ENCODE data around the gene HEY2. TPM values are rescaled to one million over a fixed set of nuclear protein-coding genes. Genes with fewer than 3 reads are reported as not detected.

Gene HEY2
- total RNA-seq (2013; cell fraction: nucleolus; rRNA removed): 0.17 TPM in 1 of 2 replicates, not detected in the other
- 0.11 TPM in 1 of 2 replicates, not detected in the other for total RNA-seq (2014; rRNA removed)
- total RNA-seq (2014; rRNA removed; fragmentation: Illumina TruSeq; extraction: Trizol): 0.09 TPM in 1 of 2 replicates, not detected in the other
- 0.08 and 0.11 TPM in 2 replicates for total RNA-seq (2021)
- 0.22 TPM for polyA plus RNA-seq (2011; ENCODE audit: low read depth)
- not detected in 2 replicates for polyA plus RNA-seq (2011; rRNA removed)
- not detected in 2 replicates for polyA plus RNA-seq (2011; cell fraction: cytosol; rRNA removed)
- 0.04 TPM in 1 of 2 replicates, not detected in the other for polyA plus RNA-seq (2011; cell fraction: nucleus; rRNA removed)
- 0.24 TPM in 2 replicates for polyA plus RNA-seq (2012)
- polyA plus RNA-seq (2014; fragmentation: Illumina TruSeq; extraction: Trizol): 0.01 TPM in 1 of 2 replicates, not detected in the other
- not detected for polyA plus RNA-seq (2014; fragmentation: Nextera tagmentation; extraction: Ambion mirVana)
- 0.08 and 0.09 TPM in 2 replicates for polyA plus RNA-seq (2014; rRNA removed)
- under 1 TPM; 0.14 to 0.32 TPM for polyA plus RNA-seq (2016; fragmentation: Nextera tagmentation; extraction: Ambion mirVana)
- polyA minus RNA-seq (2011; rRNA and poly(A)+ RNA removed): not detected in 2 replicates
- not detected in 2 replicates for polyA minus RNA-seq (2011; cell fraction: cytosol; rRNA and poly(A)+ RNA removed)
- not detected in 2 replicates for polyA minus RNA-seq (2011; cell fraction: nucleus; rRNA and poly(A)+ RNA removed)
- Bru-seq, nascent RNA: percentile 12 among the genes with signal in this experiment
- BruChase-seq, experiment 1, labeled RNA remaining after a 6-hour chase: percentile 7 among the genes with signal in this experiment
- percentile 21 among the genes with signal in this experiment for BruChase-seq, experiment 2, labeled RNA remaining after a 2-hour chase
- long read RNA-seq, experiment 1: 0 reads
- long read RNA-seq, experiment 2: 0 reads

DNA sequence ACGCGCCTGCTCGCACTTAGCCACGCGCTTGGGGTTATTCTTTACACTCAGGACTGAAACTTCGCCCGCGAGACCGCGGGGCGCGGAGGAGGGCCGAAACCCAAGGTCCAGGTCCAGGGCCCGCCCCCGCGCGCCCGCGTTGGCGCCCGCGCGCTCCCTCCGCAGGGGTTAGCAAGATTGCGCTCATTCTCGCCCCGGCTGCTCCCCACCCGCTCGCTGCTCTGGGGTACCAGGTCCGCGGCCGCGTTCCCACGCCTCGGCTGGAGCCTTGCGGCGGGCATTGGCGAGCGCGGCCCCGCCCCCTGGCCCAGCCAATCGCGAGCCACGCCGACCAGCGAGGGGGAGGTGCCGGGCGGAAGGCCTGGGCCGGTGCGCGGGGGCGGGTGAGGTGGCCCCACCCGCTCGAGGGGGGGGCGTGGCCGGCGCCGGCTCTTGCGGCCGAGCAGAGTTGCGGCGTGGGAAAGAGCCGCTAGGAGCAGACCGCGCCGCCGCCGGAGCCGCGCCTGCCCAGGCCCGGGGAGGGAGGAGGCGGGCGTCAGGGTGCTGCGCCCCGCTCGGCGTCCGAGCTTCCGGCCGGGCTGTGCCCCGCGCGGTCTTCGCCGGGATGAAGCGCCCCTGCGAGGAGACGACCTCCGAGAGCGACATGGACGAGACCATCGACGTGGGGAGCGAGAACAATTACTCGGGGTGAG, at the start of gene HEY2:
HEY2 (plus strand) TSS at position 460 of the 692 bp plus-strand sequence; CDS start at position 605, 145 bp downstream.
- H3K27ac ChIP-seq (ENCODE audit: control insufficient read depth, insufficient read depth): no peak within 1 kb of the TSS
- H3K79me2 ChIP-seq (ENCODE audit: control insufficient read depth, insufficient read depth, low read length): no peaks in the 10 kb centered on the region
- H3K4me3 ChIP-seq: peak within 1 kb of the TSS; percentile 71
- POLR2A ChIA-PET: no interaction called here
- DNase-seq (ENCODE audit: low read depth, low spot score): peak; percentile 33
- no TSS peak for BruUV-seq (replicated peaks)
- H3K27me3 ChIP-seq (replicated peaks in 1 of 2; ENCODE audit: control insufficient read depth in 2 of 2, insufficient read depth in 2 of 2, low read length in 1 of 2): peaks cover 5 to 6% of the 10 kb centered on the region in 2 experiments; a peak in 3 of 4 replicates
- no peaks in the 10 kb centered on the region for H4K20me1 ChIP-seq (ENCODE audit: control insufficient read depth, insufficient read depth)
- intact Hi-C loops (cut with micrococcal nuclease; ENCODE audit: unreplicated experiment) (loop anchor here (2.0 kb wide), 1 partner anchor 33 kb away; no protein-coding TSS in a partner anchor), in situ Hi-C loops (cut with MboI) (no loop called here)
- SMC1A ChIA-PET (ENCODE audit: uncharacterized antibody, unreplicated experiment): no interaction called here
- no peaks in the 10 kb centered on the region for H3K9me3 ChIP-seq (replicated peaks; ENCODE audit: control insufficient read depth, insufficient read depth, low read length)
- peaks cover 9% of the 10 kb centered on the region for H3K4me1 ChIP-seq (ENCODE audit: control insufficient read depth, insufficient read depth, low read length)
- peak; percentile 96 for ATAC-seq
- CTCF ChIA-PET: no interaction called here
- no peaks in the 10 kb centered on the region for H3K36me3 ChIP-seq (ENCODE audit: control insufficient read depth in 2 of 2, insufficient read depth in 2 of 2, low read length in 1 of 2)
- RAD21 ChIA-PET (ENCODE audit: unreplicated experiment): interaction anchor here (1.4 kb wide), 1 partner anchor 9 kb away, joined by 3 read pairs; no protein-coding TSS in a partner anchor
- FAIRE-seq: peak; percentile 23
- under 1% methylated on average over 81 of the region's 95 CpGs for WGBS (ENCODE audit: insufficient coverage, insufficient replicate concordance, low lambda C conversion rate, missing lambda C conversion rate)
- peak within 1 kb of the TSS; percentile 88 for H2AFZ ChIP-seq (ENCODE audit: control insufficient read depth, low read depth, low read length)
- peak within 1 kb of the TSS; percentile 49; the same call in 1 of the 2 replicates for H3K9ac ChIP-seq (ENCODE audit: control insufficient read depth, insufficient read depth, low read length)
- H3K4me2 ChIP-seq (ENCODE audit: control insufficient read depth, insufficient read depth): peak within 1 kb of the TSS; percentile 97
- TF ChIP-seq, protein P1, sequence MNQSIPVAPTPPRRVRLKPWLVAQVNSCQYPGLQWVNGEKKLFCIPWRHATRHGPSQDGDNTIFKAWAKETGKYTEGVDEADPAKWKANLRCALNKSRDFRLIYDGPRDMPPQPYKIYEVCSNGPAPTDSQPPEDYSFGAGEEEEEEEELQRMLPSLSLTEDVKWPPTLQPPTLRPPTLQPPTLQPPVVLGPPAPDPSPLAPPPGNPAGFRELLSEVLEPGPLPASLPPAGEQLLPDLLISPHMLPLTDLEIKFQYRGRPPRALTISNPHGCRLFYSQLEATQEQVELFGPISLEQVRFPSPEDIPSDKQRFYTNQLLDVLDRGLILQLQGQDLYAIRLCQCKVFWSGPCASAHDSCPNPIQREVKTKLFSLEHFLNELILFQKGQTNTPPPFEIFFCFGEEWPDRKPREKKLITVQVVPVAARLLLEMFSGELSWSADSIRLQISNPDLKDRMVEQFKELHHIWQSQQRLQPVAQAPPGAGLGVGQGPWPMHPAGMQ (IDR thresholded peaks at IDR 0.05; ENCODE audit: borderline replicate concordance): no peak
- TF ChIP-seq TARDBP (IDR thresholded peaks at IDR 0.05; ENCODE audit: borderline replicate concordance) (no peak), MTA3 (IDR thresholded peaks at IDR 0.05; ENCODE audit: borderline replicate concordance, low read length) (no peak), YY1 (IDR thresholded peaks at IDR 0.05; ENCODE audit: low read depth, low read length) (no peak), SREBF2 (IDR thresholded peaks at IDR 0.05; ENCODE audit: low read length) (no peak), SRF (IDR thresholded peaks at IDR 0.05; ENCODE audit: low read depth in 2 of 2, low read length in 2 of 2) (no peak), MEF2B (IDR thresholded peaks at IDR 0.05; ENCODE audit: partially characterized antibody, poor library complexity, severe bottlenecking) (no peak), POU2F2 (IDR thresholded peaks at IDR 0.05; ENCODE audit: borderline replicate concordance, low read depth, low read length) (no peak), NBN (IDR thresholded peaks at IDR 0.05) (no peak), IKZF2 (IDR thresholded peaks at IDR 0.05) (no peak)
- TF ChIP-seq, protein P2, sequence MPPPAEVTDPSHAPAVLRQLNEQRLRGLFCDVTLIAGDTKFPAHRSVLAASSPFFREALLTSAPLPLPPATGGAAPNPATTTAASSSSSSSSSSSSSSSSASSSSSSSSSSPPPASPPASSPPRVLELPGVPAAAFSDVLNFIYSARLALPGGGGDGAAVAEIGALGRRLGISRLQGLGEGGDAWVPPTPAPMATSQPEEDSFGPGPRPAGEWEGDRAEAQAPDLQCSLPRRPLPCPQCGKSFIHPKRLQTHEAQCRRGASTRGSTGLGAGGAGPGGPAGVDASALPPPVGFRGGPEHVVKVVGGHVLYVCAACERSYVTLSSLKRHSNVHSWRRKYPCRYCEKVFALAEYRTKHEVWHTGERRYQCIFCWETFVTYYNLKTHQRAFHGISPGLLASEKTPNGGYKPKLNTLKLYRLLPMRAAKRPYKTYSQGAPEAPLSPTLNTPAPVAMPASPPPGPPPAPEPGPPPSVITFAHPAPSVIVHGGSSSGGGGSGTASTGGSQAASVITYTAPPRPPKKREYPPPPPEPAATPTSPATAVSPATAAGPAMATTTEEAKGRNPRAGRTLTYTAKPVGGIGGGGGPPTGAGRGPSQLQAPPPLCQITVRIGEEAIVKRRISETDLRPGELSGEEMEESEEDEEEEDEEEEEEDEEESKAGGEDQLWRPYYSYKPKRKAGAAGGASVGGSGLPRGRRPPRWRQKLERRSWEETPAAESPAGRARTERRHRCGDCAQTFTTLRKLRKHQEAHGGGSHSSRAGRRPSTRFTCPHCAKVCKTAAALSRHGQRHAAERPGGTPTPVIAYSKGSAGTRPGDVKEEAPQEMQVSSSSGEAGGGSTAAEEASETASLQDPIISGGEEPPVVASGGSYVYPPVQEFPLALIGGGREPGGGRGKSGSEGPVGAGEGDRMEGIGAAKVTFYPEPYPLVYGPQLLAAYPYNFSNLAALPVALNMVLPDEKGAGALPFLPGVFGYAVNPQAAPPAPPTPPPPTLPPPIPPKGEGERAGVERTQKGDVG (CRISPR knock-in tag; IDR thresholded peaks at IDR 0.05): no peak
- TF ChIP-seq, protein P3, sequence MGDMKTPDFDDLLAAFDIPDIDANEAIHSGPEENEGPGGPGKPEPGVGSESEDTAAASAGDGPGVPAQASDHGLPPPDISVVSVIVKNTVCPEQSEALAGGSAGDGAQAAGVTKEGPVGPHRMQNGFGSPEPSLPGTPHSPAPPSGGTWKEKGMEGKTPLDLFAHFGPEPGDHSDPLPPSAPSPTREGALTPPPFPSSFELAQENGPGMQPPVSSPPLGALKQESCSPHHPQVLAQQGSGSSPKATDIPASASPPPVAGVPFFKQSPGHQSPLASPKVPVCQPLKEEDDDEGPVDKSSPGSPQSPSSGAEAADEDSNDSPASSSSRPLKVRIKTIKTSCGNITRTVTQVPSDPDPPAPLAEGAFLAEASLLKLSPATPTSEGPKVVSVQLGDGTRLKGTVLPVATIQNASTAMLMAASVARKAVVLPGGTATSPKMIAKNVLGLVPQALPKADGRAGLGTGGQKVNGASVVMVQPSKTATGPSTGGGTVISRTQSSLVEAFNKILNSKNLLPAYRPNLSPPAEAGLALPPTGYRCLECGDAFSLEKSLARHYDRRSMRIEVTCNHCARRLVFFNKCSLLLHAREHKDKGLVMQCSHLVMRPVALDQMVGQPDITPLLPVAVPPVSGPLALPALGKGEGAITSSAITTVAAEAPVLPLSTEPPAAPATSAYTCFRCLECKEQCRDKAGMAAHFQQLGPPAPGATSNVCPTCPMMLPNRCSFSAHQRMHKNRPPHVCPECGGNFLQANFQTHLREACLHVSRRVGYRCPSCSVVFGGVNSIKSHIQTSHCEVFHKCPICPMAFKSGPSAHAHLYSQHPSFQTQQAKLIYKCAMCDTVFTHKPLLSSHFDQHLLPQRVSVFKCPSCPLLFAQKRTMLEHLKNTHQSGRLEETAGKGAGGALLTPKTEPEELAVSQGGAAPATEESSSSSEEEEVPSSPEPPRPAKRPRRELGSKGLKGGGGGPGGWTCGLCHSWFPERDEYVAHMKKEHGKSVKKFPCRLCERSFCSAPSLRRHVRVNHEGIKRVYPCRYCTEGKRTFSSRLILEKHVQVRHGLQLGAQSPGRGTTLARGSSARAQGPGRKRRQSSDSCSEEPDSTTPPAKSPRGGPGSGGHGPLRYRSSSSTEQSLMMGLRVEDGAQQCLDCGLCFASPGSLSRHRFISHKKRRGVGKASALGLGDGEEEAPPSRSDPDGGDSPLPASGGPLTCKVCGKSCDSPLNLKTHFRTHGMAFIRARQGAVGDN (IDR thresholded peaks at IDR 0.05): no peak
